NT2/D1 (cell line): ENCODE results near the gene PRKN.

Source experiments
- YY1 ChIP-seq: IDR thresholded peaks from 2 replicates; pipeline ENCODE4 v1.6.1; 2011; ENCODE audit not compliant: insufficient read length, insufficient read depth
- ZNF274 ChIP-seq: IDR thresholded peaks from 2 replicates; pipeline ENCODE4 v1.6.1; 2011; ENCODE audit warnings: mild to moderate bottlenecking, low read depth, low read length

DNA sequence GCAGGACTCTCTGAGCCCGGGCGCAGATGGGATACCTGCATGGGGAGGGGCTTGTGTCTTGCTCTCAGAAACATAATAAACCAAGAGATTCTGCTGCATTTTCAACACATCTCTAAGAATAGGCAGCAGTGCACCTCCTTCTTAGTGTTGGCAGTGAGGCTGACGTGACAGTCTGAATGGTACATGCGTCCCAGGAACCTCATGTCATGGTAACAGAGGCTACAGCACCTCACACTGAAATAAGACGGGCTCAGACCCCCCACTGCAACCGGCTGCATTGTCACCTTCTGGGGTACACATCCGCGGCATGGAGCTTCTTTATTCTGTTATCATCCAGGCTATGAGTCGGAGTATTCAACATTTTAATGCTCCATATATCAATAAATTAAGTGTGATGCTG is 1056.4 kb downstream of the PRKN start:
- TF ChIP-seq YY1 (no peak), ZNF274 (no peak)
